Measurements from ENCODE around the gene GARIN3.
"Not testable (repeated sequence)": the region's sequence is repeated elsewhere in the genome, so short reads cannot be mapped to it uniquely, and the experiment has no call there.

GARIN3 gene

GRCh38 chr5:157166214-157167213 is at the start of gene GARIN3:
Gene GARIN3, minus strand, starts transcription at chr5:157166264. Its CDS starts 96 bp downstream, at chr5:157166168.
- no peak for DNase-seq

- no peak for DNase-seq
These were observed 49.6 kb upstream of the GARIN3 start for GRCh38 chr5:157215514-157216167.

GRCh38 chr5:157214861-157215513 is 48.9 kb upstream of the GARIN3 start:
- DNase-seq = peak; percentile 78

- no peak for DNase-seq
These were observed 48.4 kb upstream of the GARIN3 start for GRCh38 chr5:157214415-157214814.

- DNase-seq = no peak
These were observed 47.6 kb upstream of the GARIN3 start for GRCh38 chr5:157213527-157214243.

- no peak for DNase-seq
These were observed 46.2 kb upstream of the GARIN3 start for GRCh38 chr5:157212307-157212706.

- DNase-seq = not testable (repeated sequence)
These were observed 44.6 kb upstream of the GARIN3 start for GRCh38 chr5:157210652-157211051.

- no peak for DNase-seq
These were observed 39.6 kb upstream of the GARIN3 start for GRCh38 chr5:157205708-157206107.

GRCh38 chr5:157204765-157205164 is 38.7 kb upstream of the GARIN3 start:
- DNase-seq = no peak

GRCh38 chr5:157203417-157203816 is 37.4 kb upstream of the GARIN3 start:
- DNase-seq = no peak

GRCh38 chr5:157201857-157202256 is 35.8 kb upstream of the GARIN3 start:
- DNase-seq = no peak

- peak; percentile 75 for DNase-seq
These were observed 32.4 kb upstream of the GARIN3 start for GRCh38 chr5:157198277-157198986.

- no peak for DNase-seq
These were observed 31.0 kb upstream of the GARIN3 start for GRCh38 chr5:157197086-157197485.

GRCh38 chr5:157196045-157196444 is 30.0 kb upstream of the GARIN3 start:
- DNase-seq = no peak

- no peak for DNase-seq
These were observed 27.8 kb upstream of the GARIN3 start for GRCh38 chr5:157193699-157194424.

GRCh38 chr5:157189223-157189622 is 23.2 kb upstream of the GARIN3 start:
- peak; percentile 84 for DNase-seq

GRCh38 chr5:157188270-157188669 is 22.2 kb upstream of the GARIN3 start:
- DNase-seq = no peak

- DNase-seq = no peak
These were observed 21.1 kb upstream of the GARIN3 start for GRCh38 chr5:157187046-157187754.

- no peak for DNase-seq
These were observed 20.4 kb upstream of the GARIN3 start for GRCh38 chr5:157186309-157187045.

GRCh38 chr5:157185122-157185521 is 19.1 kb upstream of the GARIN3 start:
- not testable (repeated sequence) for DNase-seq

Measured in activated CD4-positive, alpha-beta T cell treated with anti-CD3 and anti-CD28 coated beads, Interleukin-2, Interleukin-6, amounts not matched to agents 100 ng/mL and 50 ng/mL, durations not matched to agents 16 hours and 8 hours (primary cell).